Ureter (tissue), 1 donor: Measurements from ENCODE around the gene UAP1L1. TPM values are rescaled to one million over a fixed set of nuclear protein-coding genes. Genes with fewer than 3 reads are reported as not detected.
A peak's percentile ranks its signal among the peaks of the same experiment; 100 is the strongest.

Source experiments
- DNase-seq: peaks from one replicate; pipeline ENCODE4 v3.0.0-alpha.2; 2020; ENCODE audit warnings: low spot score
- total RNA-seq: library from RNA; stranded (reverse); gene quantifications from one replicate; pipeline ENCODE4 v1.2.4, GENCODE V29; 2023
- donor health status: DM: yes; HTN: yes; CAD: no.

Gene UAP1L1
- total RNA-seq, 1 donor from 2014 or later: 12.7 TPM

GRCh38 chr9:137041124-137041523, 36.2 kb upstream of the UAP1L1 start:
- no peak for DNase-seq

- no peak for DNase-seq
These were observed 34.3 kb upstream of the UAP1L1 start for GRCh38 chr9:137042751-137043727.

GRCh38 chr9:137044037-137044436, 33.3 kb upstream of the UAP1L1 start:
- no peak for DNase-seq

GRCh38 chr9:137044502-137045177, 32.7 kb upstream of the UAP1L1 start:
- DNase-seq: no peak

GRCh38 chr9:137045294-137046087, 31.8 kb upstream of the UAP1L1 start:
- no peak for DNase-seq

GRCh38 chr9:137046088-137046787, 31.1 kb upstream of the UAP1L1 start, which contains the start of gene NPDC1:
TSS of gene NPDC1 (minus strand) at chr9:137046177. CDS start at chr9:137045989, 188 bp downstream.
- DNase-seq: peak; percentile 83

GRCh38 chr9:137048655-137049543, 28.4 kb upstream of the UAP1L1 start:
- no peak for DNase-seq

- no peak for DNase-seq
These were observed 27.5 kb upstream of the UAP1L1 start for GRCh38 chr9:137049544-137050449.

GRCh38 chr9:137050570-137050969, 26.7 kb upstream of the UAP1L1 start:
- no peak for DNase-seq

GRCh38 chr9:137051145-137051724, 26.1 kb upstream of the UAP1L1 start:
- no peak for DNase-seq

GRCh38 chr9:137052293-137052692, 25.0 kb upstream of the UAP1L1 start:
- no peak for DNase-seq

- DNase-seq: no peak
These were observed 24.0 kb upstream of the UAP1L1 start for GRCh38 chr9:137052998-137053943.

- no peak for DNase-seq
These were observed 23.1 kb upstream of the UAP1L1 start, which contains the start of gene ENTPD2 for GRCh38 chr9:137053944-137054931. TSS of gene ENTPD2 (minus strand) at chr9:137054061. CDS start at chr9:137053997, 64 bp downstream.

- no peak for DNase-seq
These were observed 22.4 kb upstream of the UAP1L1 start for GRCh38 chr9:137054932-137055384.

- peak; percentile 86 for DNase-seq
These were observed 21.6 kb upstream of the UAP1L1 start for GRCh38 chr9:137055385-137056364.
